ENCODE data around the gene OCA2. TPM values are rescaled to one million over a fixed set of nuclear protein-coding genes. Genes with fewer than 3 reads are reported as not detected.
"Not testable (repeated sequence)": the region's sequence is repeated elsewhere in the genome, so short reads cannot be mapped to it uniquely, and the experiment has no call there.

Gene OCA2
- total and polyA plus RNA-seq, 11 donors = 0.04 to 0.10 (median 0.07) TPM; not detected in 8

DNA sequence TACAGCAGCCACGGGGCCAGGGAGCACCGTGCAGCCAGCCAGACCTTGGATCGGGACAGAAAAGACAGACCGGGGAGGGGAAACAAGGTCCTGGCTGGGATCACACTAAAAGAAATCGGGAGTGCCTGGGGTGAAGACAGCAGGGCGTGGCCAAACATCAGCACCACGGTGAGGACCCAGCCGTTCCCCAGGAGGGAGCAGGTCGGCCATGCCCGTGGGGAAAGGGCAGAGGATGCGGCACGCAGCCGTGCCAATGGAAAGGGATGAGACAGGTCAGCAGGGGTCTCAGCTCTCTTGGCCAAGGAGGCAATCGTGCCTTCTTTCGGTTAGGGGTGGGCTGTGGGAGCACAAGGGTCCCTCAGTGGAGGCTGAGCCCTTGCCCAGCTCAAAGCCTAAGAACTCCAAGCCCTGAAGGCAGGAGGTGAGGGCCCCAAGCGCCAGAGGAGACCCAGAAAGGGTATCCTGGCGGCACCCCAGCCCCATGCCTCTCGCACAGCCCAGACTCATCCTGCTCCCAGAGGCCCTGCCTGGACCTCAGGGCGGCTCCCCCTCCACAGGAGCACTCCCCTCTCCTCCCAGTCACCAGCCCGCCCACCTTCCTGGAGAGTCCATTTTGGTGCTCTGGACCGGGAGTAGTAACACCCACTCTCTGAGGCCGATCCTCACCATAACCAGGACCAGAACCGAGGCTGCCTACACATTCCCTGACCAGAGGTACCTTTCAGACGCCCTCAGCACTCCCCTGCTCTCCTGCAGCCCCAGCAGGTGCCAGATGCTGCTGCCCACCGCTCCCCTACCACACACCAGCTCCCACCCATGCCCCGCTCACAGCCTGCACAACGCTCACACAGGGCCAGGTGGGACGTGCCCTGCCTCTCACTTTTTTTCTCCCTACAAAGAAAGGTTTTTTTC is 23.2 kb upstream of the OCA2 start:
- DNase-seq = peak in 1 of 5 donors; percentile 33
- 85 to 89% (median 86%) methylated on average over 27 to 28 of the region's 28 CpGs for WGBS, 4 donors
- H3K36me3 ChIP-seq = peaks cover 0 to 83% (median 72%) of the 10 kb centered on the region in 9 donors
- no peaks in the 10 kb centered on the region for H3K27me3 ChIP-seq
- intact Hi-C loops (cut with DNase I) = loop anchor here in 5 of 10 donors (5.0 to 10.0 kb wide), 6 partner anchors 35 to 1235 kb away; no protein-coding TSS in a partner anchor
- H3K4me1 ChIP-seq = no peaks in the 10 kb centered on the region
- H3K4me3 ChIP-seq = no peak overlapping the region
- TF ChIP-seq, protein P1, sequence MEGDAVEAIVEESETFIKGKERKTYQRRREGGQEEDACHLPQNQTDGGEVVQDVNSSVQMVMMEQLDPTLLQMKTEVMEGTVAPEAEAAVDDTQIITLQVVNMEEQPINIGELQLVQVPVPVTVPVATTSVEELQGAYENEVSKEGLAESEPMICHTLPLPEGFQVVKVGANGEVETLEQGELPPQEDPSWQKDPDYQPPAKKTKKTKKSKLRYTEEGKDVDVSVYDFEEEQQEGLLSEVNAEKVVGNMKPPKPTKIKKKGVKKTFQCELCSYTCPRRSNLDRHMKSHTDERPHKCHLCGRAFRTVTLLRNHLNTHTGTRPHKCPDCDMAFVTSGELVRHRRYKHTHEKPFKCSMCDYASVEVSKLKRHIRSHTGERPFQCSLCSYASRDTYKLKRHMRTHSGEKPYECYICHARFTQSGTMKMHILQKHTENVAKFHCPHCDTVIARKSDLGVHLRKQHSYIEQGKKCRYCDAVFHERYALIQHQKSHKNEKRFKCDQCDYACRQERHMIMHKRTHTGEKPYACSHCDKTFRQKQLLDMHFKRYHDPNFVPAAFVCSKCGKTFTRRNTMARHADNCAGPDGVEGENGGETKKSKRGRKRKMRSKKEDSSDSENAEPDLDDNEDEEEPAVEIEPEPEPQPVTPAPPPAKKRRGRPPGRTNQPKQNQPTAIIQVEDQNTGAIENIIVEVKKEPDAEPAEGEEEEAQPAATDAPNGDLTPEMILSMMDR (IDR thresholded peaks at IDR 0.05) = no peak
- no peak for TF ChIP-seq POLR2A (IDR thresholded peaks at IDR 0.05)
- H3K9me3 ChIP-seq = no peaks in the 10 kb centered on the region
- peak in 1 of 4 donors; percentile 5 for ATAC-seq
- H3K27ac ChIP-seq = no peak overlapping the region

DNA sequence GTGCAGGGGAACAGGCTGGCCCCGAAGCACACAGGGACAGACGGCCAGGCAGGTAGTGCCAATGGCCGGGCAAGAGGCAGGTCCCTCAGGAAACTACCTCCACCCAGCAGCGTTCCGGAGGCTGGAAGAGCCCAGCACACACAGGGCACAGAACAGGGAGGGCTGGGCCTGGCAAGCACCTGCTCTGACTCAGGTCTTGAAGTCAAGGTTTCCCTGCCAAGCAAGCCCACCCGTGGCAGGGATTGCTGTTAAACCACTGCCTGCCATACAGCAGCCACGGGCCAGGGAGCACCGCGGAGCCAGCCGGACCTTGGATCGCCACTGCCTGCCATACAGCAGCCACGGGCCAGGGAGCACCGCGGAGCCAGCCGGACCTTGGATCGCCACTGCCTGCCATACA is 22.5 kb upstream of the OCA2 start:
- intact Hi-C loops (cut with DNase I) = loop anchor here in 5 of 10 donors (5.0 to 10.0 kb wide), 6 partner anchors 34 to 1234 kb away; no protein-coding TSS in a partner anchor
- not testable (repeated sequence) for ATAC-seq, H3K27me3 ChIP-seq, H3K4me1 ChIP-seq, H3K27ac ChIP-seq, H3K9me3 ChIP-seq, H3K4me3 ChIP-seq
- H3K36me3 ChIP-seq = peaks cover 0 to 84% (median 76%) of the 10 kb centered on the region in 9 donors
- 94 to 97% (median 96%) methylated on average over 7 to 13 of the region's 16 CpGs for WGBS, 4 donors
- DNase-seq = peak in 1 of 5 donors; percentile 39

DNA sequence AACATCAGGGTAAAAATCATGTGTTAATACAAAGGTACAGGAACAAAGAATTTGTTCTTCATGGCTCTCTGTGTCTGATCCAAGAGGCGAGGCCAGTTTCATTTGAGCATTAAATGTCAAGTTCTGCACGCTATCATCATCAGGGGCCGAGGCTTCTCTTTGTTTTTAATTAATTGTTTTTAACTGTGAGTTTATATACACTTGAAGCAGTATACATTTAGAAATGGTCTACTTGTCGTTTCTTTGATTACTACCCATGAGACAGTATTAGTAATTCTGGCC is 21.2 kb upstream of the OCA2 start:
- Histone ChIP-seq H3K27me3 (no peaks in the 10 kb centered on the region), H3K36me3 (peaks cover 0 to 92% (median 88%) of the 10 kb centered on the region in 9 donors), H3K4me1 (no peaks in the 10 kb centered on the region), H3K27ac (no peak overlapping the region), H3K9me3 (no peaks in the 10 kb centered on the region), H3K4me3 (no peak overlapping the region)
- TF ChIP-seq, protein P1 (IDR thresholded peaks at IDR 0.05) = no peak
- no peak for TF ChIP-seq POLR2A (IDR thresholded peaks at IDR 0.05)
- WGBS, 4 donors = 78 to 97% (median 92%) methylated on average over 4 of the region's 4 CpGs
- intact Hi-C loops (cut with DNase I) = loop anchor here in 5 of 10 donors (5.0 to 10.0 kb wide), 6 partner anchors 33 to 1233 kb away; no protein-coding TSS in a partner anchor
- DNase-seq (no peak), ATAC-seq (no peak)

DNA sequence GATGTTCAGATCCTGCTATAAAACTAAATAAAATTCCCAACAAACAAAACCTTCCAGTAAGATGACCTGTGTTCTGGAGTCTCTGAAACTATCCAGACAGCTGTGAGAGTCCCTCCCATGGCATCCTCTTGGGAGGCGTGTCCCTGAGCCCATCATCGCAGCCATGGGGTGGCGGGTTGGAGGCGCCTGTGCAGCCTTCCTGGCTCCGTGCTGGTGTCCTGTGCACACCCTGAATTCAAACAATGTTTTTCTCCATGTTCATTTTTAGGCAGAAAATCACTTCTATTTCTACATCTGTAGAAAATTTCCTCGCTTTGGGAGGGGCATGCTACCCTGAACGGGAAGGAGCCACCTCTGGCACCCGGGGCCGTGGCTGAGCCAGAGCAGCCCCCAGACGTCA is 19.4 kb upstream of the OCA2 start:
- Histone ChIP-seq H3K9me3 (no peaks in the 10 kb centered on the region), H3K4me3 (no peak overlapping the region), H3K27me3 (no peaks in the 10 kb centered on the region), H3K36me3 (peaks cover 0 to 92% (median 89%) of the 10 kb centered on the region in 9 donors), H3K27ac (no peak overlapping the region), H3K4me1 (no peaks in the 10 kb centered on the region)
- TF ChIP-seq POLR2A (IDR thresholded peaks at IDR 0.05) = no peak
- TF ChIP-seq, protein P1 (IDR thresholded peaks at IDR 0.05) = no peak
- 92 to 93% (median 92%) methylated on average over 10 of the region's 10 CpGs for WGBS, 4 donors
- DNase-seq (peak in 1 of 5 donors; percentile 26), ATAC-seq (no peak)
- intact Hi-C loops (cut with DNase I) = loop anchor here in 1 of 10 donors (10.0 kb wide), 1 partner anchor 1234 kb away; no protein-coding TSS in a partner anchor

All from heart left ventricle (tissue), 16 donors.